ENCODE results near the gene DMBX1.

Gene DMBX1

DNA sequence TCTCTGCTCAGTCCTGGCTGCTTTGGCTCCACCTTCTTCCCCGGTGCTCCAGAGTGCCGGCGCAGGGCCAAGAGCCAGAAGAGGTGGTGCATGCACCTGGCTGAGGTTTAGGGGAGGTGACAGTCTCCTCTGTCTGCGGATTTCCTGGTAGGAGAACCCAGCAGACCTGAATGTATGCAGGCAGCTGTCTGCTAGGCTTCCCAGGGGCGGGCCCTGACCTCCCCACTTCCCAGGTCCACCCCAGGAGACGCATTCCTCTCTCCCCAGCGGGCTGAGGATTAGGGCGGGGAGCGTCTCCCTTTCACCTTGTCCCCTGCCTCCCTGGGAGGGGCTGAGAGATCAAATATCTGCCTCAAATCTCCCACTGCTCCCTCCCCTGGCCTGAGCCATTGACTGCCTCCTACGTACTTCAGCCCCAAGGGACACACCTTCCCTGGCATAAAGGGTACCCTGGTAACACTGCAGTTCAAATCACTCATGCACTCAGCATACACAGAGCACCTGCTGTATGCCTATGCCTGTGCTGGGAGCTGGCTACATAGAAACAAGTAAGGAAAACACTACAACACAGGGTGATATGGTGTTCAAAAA is 27.5 kb downstream of the DMBX1 start:
- H3K4me3 ChIP-seq (ENCODE audit: control insufficient read depth, low read depth, low read length): no peak overlapping the region
- TF ChIP-seq, protein P1, sequence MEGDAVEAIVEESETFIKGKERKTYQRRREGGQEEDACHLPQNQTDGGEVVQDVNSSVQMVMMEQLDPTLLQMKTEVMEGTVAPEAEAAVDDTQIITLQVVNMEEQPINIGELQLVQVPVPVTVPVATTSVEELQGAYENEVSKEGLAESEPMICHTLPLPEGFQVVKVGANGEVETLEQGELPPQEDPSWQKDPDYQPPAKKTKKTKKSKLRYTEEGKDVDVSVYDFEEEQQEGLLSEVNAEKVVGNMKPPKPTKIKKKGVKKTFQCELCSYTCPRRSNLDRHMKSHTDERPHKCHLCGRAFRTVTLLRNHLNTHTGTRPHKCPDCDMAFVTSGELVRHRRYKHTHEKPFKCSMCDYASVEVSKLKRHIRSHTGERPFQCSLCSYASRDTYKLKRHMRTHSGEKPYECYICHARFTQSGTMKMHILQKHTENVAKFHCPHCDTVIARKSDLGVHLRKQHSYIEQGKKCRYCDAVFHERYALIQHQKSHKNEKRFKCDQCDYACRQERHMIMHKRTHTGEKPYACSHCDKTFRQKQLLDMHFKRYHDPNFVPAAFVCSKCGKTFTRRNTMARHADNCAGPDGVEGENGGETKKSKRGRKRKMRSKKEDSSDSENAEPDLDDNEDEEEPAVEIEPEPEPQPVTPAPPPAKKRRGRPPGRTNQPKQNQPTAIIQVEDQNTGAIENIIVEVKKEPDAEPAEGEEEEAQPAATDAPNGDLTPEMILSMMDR (IDR thresholded peaks at IDR 0.05; ENCODE audit: control insufficient read depth, insufficient read depth, low read depth, low read length, missing control alignments): no peak
- DNase-seq (ENCODE audit: low read depth): no peak

DNA sequence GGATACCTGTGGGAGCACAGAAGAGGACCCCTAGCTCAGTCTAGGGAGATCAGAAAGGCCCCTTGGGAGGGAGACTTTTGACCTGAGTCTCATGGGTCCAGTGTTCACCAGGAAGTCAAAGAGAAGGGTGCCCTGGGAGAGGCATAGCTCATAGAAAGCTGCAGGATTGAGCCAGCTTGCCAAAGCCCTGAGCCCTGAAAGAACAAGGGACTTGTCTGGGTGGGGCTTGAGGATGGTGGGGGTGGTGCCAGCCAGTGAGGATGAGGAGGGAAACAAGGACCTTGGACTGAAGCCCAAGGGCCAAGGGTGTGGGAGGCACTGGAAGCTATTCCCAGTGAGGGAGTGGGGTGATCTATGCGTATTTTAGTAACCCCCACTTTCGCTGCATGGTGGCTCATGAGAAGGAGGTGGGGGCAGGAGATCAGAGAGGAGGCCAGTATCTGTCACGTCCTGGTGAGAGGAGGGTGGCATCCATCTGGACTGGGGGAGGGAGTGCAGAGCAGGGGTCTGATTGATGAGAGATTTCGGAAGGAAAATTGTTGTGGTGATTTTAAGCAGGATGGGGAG is 28.4 kb downstream of the DMBX1 start:
- H3K4me3 ChIP-seq (ENCODE audit: control insufficient read depth, low read depth, low read length): no peak overlapping the region
- DNase-seq (ENCODE audit: low read depth): no peak
- TF ChIP-seq, protein P1 (IDR thresholded peaks at IDR 0.05; ENCODE audit: control insufficient read depth, insufficient read depth, low read depth, low read length, missing control alignments): no peak

DNA sequence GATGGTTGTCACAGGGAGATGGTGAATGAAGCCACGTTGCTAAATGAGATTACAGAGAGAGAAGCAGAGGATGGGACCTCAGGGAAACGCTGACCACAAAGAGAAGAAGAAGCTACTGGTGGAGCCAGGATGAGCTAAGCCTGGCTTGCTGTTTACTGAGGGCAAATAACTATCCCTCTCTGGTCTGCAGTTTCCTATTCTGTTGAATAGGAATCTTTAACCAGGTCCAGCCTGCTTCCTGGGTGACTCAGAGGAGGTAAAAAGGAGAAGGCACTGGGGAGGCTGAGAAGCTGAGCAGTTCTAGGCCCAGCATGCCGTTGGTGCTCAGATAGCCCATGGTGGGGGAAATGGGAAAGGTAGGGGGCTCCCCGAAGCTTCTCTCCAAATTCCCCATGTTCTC is 29.6 kb downstream of the DMBX1 start:
- DNase-seq (ENCODE audit: low read depth): no peak
- no peak overlapping the region for H3K4me3 ChIP-seq (ENCODE audit: control insufficient read depth, low read depth, low read length)
- TF ChIP-seq, protein P1 (IDR thresholded peaks at IDR 0.05; ENCODE audit: control insufficient read depth, insufficient read depth, low read depth, low read length, missing control alignments): no peak

DNA sequence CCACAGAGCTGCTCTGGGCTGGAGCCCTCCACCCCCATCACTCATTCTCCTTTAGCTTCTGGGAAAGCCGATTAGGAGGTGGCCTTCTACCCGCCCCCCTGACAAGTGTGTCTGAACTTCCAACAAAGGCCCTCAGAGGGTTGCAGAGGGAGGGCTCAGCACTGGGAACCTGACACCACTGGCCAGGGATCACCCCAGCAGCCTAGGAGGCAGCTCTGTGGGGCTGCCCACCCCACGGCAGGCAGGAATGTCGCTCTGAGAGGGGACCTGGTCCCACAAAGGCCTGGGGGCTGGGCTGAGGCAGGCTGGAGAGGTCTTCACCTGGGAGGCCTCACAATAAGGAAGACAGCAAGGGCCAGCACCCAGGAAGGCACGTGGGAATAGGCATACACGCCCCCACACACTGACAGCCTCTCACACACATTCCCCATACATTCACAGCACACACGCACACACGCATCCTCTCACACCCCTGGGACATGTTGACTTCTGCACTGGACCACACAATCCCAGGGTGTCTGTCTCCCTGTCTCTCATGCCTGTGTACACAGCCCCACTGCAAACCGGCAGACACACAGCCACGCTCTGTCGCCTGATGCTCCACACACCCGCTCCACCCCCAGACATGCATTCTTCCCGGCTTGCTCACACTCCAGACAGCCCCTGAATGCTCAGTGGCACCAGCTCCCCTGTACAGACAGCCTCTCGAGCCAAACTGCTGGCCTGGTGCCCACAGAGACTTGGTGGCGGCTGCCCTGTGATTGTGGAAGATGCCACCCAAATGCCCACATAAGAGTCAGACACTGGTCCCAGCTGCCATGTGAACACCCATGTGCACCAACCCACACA is 30.7 kb downstream of the DMBX1 start:
- DNase-seq (ENCODE audit: low read depth): peak; percentile 31
- H3K4me3 ChIP-seq (ENCODE audit: control insufficient read depth, low read depth, low read length): no peak overlapping the region
- TF ChIP-seq, protein P1 (IDR thresholded peaks at IDR 0.05; ENCODE audit: control insufficient read depth, insufficient read depth, low read depth, low read length, missing control alignments): no peak

DNA sequence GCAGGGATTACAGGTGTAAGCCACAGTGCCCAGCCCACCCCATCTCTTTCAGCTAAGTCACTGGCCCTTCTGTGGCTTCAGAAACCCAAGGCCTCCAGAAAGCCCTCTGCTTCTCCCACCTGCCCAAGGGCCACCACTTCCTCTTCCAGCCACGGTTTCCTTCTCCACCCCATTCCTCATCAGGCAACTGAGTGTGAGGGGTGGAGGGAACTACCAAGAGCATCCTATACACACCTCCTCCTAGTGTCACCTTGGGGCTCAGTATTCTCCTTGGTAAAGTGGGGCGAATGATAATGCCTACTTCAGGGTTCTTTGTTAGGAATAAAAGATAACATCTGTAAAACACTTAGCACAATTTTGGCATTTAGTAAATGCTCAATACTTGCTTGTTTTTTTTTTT is 31.8 kb downstream of the DMBX1 start:
- H3K4me3 ChIP-seq (ENCODE audit: control insufficient read depth, low read depth, low read length): no peak overlapping the region
- DNase-seq (ENCODE audit: low read depth): no peak
- TF ChIP-seq, protein P1 (IDR thresholded peaks at IDR 0.05; ENCODE audit: control insufficient read depth, insufficient read depth, low read depth, low read length, missing control alignments): no peak

DNA sequence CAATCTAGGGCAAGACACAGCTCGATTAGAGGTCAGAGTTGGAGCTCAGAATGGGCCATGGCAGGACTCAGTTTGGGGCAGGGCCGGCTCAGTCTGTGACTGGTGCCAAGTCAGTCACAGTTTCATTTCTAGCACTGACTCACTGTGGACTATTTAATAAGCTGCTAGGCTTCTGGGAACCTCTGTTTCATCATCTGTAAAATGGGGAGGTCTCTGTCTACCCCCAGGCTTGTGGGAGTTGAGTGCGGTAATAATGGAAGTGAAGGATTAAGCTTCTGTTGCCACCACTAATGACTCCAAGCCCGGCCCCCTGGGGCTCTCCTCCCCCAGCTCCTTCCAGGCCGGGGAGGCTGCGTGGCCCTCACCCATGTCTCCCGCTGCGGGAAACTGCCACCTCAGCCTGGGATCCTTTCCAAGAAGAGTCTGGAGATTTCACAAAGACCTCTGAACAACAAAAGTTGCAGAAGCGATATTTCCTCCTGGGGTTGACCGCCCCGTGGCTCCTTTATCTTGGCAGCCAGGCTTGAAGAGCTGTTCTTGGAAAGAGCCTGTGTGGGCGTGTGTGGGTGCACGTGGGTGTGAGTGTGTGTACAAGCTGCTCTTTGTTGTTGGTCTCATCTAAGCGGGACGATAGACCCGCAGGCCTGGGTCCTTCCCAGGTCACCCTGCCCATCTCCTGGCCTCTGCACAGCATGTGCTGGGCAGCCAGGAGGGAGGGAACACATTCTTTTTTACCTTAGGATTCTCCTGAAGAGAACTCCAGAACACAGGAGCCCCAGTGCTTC is 32.7 kb downstream of the DMBX1 start:
- TF ChIP-seq, protein P1 (IDR thresholded peaks at IDR 0.05; ENCODE audit: control insufficient read depth, insufficient read depth, low read depth, low read length, missing control alignments): no peak
- peak; percentile 78 for DNase-seq (ENCODE audit: low read depth)
- H3K4me3 ChIP-seq (ENCODE audit: control insufficient read depth, low read depth, low read length): no peak overlapping the region

Measured in AG09309 (cell line).